ENCODE data around the gene MTHFD1L. TPM values are rescaled to one million over a fixed set of nuclear protein-coding genes. Genes with fewer than 3 reads are reported as not detected.

Gene MTHFD1L
- polyA plus RNA-seq, 2 of the 4 experiments (the other 2 are of a cell fraction): 27.2 to 63.2 TPM

DNA sequence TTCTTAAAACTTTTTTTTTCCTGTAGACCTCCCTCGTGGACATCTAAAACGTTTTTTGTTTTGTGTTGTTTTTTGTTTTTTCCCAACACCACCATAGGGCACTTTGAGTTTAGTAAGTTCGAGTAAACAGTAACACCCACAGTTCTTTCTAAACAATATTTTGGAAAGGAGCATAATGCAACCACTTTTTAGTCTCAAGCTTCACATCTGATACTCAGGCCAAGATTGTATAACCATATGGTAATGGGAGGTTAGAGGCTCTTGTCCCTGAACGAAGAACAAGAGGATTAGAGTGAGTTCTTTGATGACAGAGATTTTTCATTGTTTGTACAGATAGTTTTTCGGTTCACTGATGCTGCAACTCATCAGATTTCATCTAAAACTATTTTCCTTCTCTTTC is 144.6 kb downstream of the MTHFD1L start:
- no peak for DNase-seq (ENCODE audit: low read depth in 1 of 2, low spot score in 1 of 2)
- Histone ChIP-seq H3K9me3 (no peaks in the 10 kb centered on the region), H3K27ac (no peak overlapping the region), H3K4me1 (peaks cover 41% of the 10 kb centered on the region), H3K4me3 (no peak overlapping the region), H3K4me2 (no peak overlapping the region)
- TF ChIP-seq RCOR1 (IDR thresholded peaks at IDR 0.05; ENCODE audit: low read depth, low read length) (no peak), ATOH8 (CRISPR knock-in tag; IDR thresholded peaks at IDR 0.05; ENCODE audit: low read depth) (no peak), EP300 (IDR thresholded peaks at IDR 0.05) (no peak), ZNF302 (CRISPR knock-in tag; IDR thresholded peaks at IDR 0.05) (no peak)
- no peak for FAIRE-seq
- ChIA-PET CTCF (interaction anchor here (1.1 to 19.6 kb wide), 3 partner anchors 118 to 325 kb away, joined by 3 to 192 read pairs (median 4); no protein-coding TSS in a partner anchor), POLR2A (no interaction called here)
- no peak for ATAC-seq
- WGBS (ENCODE audit: missing lambda C conversion rate): 67% methylated on average over 5 of the region's 5 CpGs

- ATAC-seq (no peak), FAIRE-seq (no peak), DNase-seq (ENCODE audit: low read depth in 1 of 2, low spot score in 1 of 2) (no peak)
- WGBS (ENCODE audit: missing lambda C conversion rate): 91% methylated on average over 7 of the region's 7 CpGs
- no peak for TF ChIP-seq RAD21 (conservative IDR thresholded peaks at IDR 0.05 in 1 of 2, IDR thresholded peaks at IDR 0.05 in 1 of 2)
- no peak for TF ChIP-seq CBX8 (IDR thresholded peaks at IDR 0.05)
- no peak for TF ChIP-seq NFE2L2 (conservative IDR thresholded peaks at IDR 0.05; ENCODE audit: low read length)
- TF ChIP-seq ELK1 (IDR thresholded peaks at IDR 0.05; ENCODE audit: low read depth, low read length): no peak
- TF ChIP-seq, protein P1, sequence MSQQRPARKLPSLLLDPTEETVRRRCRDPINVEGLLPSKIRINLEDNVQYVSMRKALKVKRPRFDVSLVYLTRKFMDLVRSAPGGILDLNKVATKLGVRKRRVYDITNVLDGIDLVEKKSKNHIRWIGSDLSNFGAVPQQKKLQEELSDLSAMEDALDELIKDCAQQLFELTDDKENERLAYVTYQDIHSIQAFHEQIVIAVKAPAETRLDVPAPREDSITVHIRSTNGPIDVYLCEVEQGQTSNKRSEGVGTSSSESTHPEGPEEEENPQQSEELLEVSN (IDR thresholded peaks at IDR 0.05; ENCODE audit: borderline replicate concordance, low read depth): no peak
- no peak for TF ChIP-seq PHF8 (IDR thresholded peaks at IDR 0.05; ENCODE audit: borderline replicate concordance, low read depth)
- TF ChIP-seq JUN (IDR thresholded peaks at IDR 0.05): no peak
- TF ChIP-seq ZNF302 (CRISPR knock-in tag; IDR thresholded peaks at IDR 0.05): no peak
- TF ChIP-seq FOSL2 (IDR thresholded peaks at IDR 0.05): no peak
- no peak for TF ChIP-seq FOSL2 (CRISPR knock-in tag; IDR thresholded peaks at IDR 0.05)
- no peak for TF ChIP-seq RARB (CRISPR knock-in tag; IDR thresholded peaks at IDR 0.05)
- TF ChIP-seq HOXB5 (CRISPR knock-in tag; IDR thresholded peaks at IDR 0.05): no peak
- TF ChIP-seq CBX2 (IDR thresholded peaks at IDR 0.05; ENCODE audit: borderline replicate concordance, low read depth): no peak
- TF ChIP-seq JUNB (IDR thresholded peaks at IDR 0.05): no peak
- TF ChIP-seq HOXB13 (CRISPR knock-in tag; IDR thresholded peaks at IDR 0.05; ENCODE audit: low read depth): no peak
- no peak for TF ChIP-seq MAX (IDR thresholded peaks at IDR 0.05)
- ChIA-PET CTCF (interaction anchor here (0.6 to 19.6 kb wide), 6 partner anchors 14 to 313 kb away, joined by 3 to 192 read pairs (median 12); no protein-coding TSS in a partner anchor), POLR2A (no interaction called here)
- H3K4me3 ChIP-seq: no peak overlapping the region
- H3K9me3 ChIP-seq: no peaks in the 10 kb centered on the region
- H3K4me1 ChIP-seq: peaks cover 29% of the 10 kb centered on the region
- peak overlapping the region; percentile 7 to 78; a peak in 5 of 6 replicates for H3K27ac ChIP-seq
- no peak overlapping the region for H3K4me2 ChIP-seq
Measured at GRCh38 chr6:151012321-151013294, 147.1 kb downstream of the MTHFD1L start.
